Stimulated activated CD8-positive, alpha-beta memory T cell treated with anti-CD3 and anti-CD28 coated beads, Interleukin-12 subunit alpha, Interleukin-12 subunit beta, amount 100 ng/mL, for 1 hour (primary cell): ENCODE data around the gene ERBB4.

Experiments used
- DNase-seq: peaks from one replicate; pipeline ENCODE4 v3.0.0-alpha.2; 2020; ENCODE audit warnings: low read depth

The ERBB4 gene

GRCh38 chr2:212364112-212364985 lies 174.3 kb downstream of the ERBB4 start:
- DNase-seq: no peak

GRCh38 chr2:212361174-212361756 lies 177.3 kb downstream of the ERBB4 start:
- no peak for DNase-seq

GRCh38 chr2:212360068-212360460 lies 178.5 kb downstream of the ERBB4 start:
- DNase-seq: no peak

- no peak for DNase-seq
Observed at GRCh38 chr2:212359425-212360067, 179.1 kb downstream of the ERBB4 start.

GRCh38 chr2:212357606-212358005 lies 181.0 kb downstream of the ERBB4 start:
- DNase-seq: no peak

- DNase-seq: no peak
Observed at GRCh38 chr2:212354382-212354781, 184.2 kb downstream of the ERBB4 start.

GRCh38 chr2:212348501-212348900 lies 190.1 kb downstream of the ERBB4 start:
- no peak for DNase-seq

- DNase-seq: no peak
Observed at GRCh38 chr2:212346865-212347264, 191.7 kb downstream of the ERBB4 start.

GRCh38 chr2:212345966-212346365 lies 192.6 kb downstream of the ERBB4 start:
- no peak for DNase-seq

- DNase-seq: no peak
Observed at GRCh38 chr2:212344131-212344530, 194.5 kb downstream of the ERBB4 start.

- no peak for DNase-seq
Observed at GRCh38 chr2:212343167-212343566, 195.4 kb downstream of the ERBB4 start.

- DNase-seq: no peak
Observed at GRCh38 chr2:212337486-212338343, 200.9 kb downstream of the ERBB4 start.

GRCh38 chr2:212337036-212337435 lies 201.6 kb downstream of the ERBB4 start:
- no peak for DNase-seq

- no peak for DNase-seq
Observed at GRCh38 chr2:212330263-212330662, 208.3 kb downstream of the ERBB4 start.

- DNase-seq: no peak
Observed at GRCh38 chr2:212328712-212329496, 209.7 kb downstream of the ERBB4 start.

- no peak for DNase-seq
Observed at GRCh38 chr2:212328136-212328535, 210.5 kb downstream of the ERBB4 start.

GRCh38 chr2:212327171-212327809 lies 211.3 kb downstream of the ERBB4 start:
- DNase-seq: no peak

GRCh38 chr2:212318636-212319035 lies 220.0 kb downstream of the ERBB4 start:
- no peak for DNase-seq

GRCh38 chr2:212314680-212315079 lies 223.9 kb downstream of the ERBB4 start:
- no peak for DNase-seq

- DNase-seq: no peak
Observed at GRCh38 chr2:212311807-212312404, 226.7 kb downstream of the ERBB4 start.
